IMR-90 (cell line): ENCODE measurements around the gene SLC6A9. TPM values are rescaled to one million over a fixed set of nuclear protein-coding genes. Genes with fewer than 3 reads are reported as not detected.

ENCODE experiments used
- ATAC-seq: fragments of 200-7000 bp; cut with Tn5 transposase; 2 replicates; pipeline ENCODE4 v1.9.1; 2020; ENCODE audit warnings: low read depth, mild to moderate bottlenecking, moderate library complexity
- BruUV-seq: library from RNA; stranded (reverse); fragments of 400-500 nt; replicated peaks from 2 replicates; lab custom pipeline; 2021; lab: Mats Ljungman, UMichigan
- CTCF ChIA-PET: fragments of 300-600 bp; formaldehyde crosslinking; extraction: SDS; loops from one replicate; lab custom pipeline; 2021; ENCODE audit warnings: antibody characterized with exemption; lab: Yijun Ruan, JAX
- POLR2A ChIA-PET: fragments of 300-600 bp; sonication (Branson Sonifier 250); formaldehyde crosslinking; loops from one replicate; lab custom pipeline; 2022; ENCODE audit warnings: antibody characterized with exemption; ENCODE audit not compliant: unreplicated experiment; lab: Charles Lee
- DNase-seq: peaks from one replicate; pipeline ENCODE4 v3.0.0; 2013
- H2AFZ ChIP-seq: replicated peaks from 2 replicates; pipeline ENCODE3; 2013; ENCODE audit warnings: low read length, mild to moderate bottlenecking; ENCODE audit not compliant: poor library complexity
- H2AK5ac ChIP-seq: 2 replicates; pipeline ENCODE4 v1.6.1; 2013; ENCODE audit warnings: low read depth, low read length, inconsistent platforms
- H2AK9ac ChIP-seq: replicated peaks from 2 replicates; pipeline ENCODE3; 2013; ENCODE audit warnings: mild to moderate bottlenecking, low read depth, low read length, moderate library complexity; ENCODE audit not compliant: poor library complexity
- H2BK120ac ChIP-seq: 2 replicates; pipeline ENCODE4 v1.6.1; 2013; ENCODE audit warnings: low read depth, low read length, inconsistent platforms
- H2BK15ac ChIP-seq: 3 replicates; pipeline ENCODE4 v1.6.1; 2013; ENCODE audit warnings: low read depth, low read length, inconsistent platforms
- H2BK20ac ChIP-seq: 2 replicates; pipeline ENCODE4 v1.6.1; 2013; ENCODE audit warnings: low read depth, mild to moderate bottlenecking, inconsistent platforms, low read length, moderate library complexity
- H2BK5ac ChIP-seq: 2 replicates; pipeline ENCODE4 v1.6.1; 2013; ENCODE audit warnings: mild to moderate bottlenecking, low read depth, low read length, inconsistent platforms; ENCODE audit not compliant: poor library complexity, severe bottlenecking
- H3K14ac ChIP-seq: replicated peaks from 2 replicates; pipeline ENCODE4 v1.6.1; 2013; ENCODE audit warnings: low read depth, low read length, inconsistent platforms
- H3K18ac ChIP-seq: 2 replicates; pipeline ENCODE4 v1.6.1; 2013; ENCODE audit warnings: low read depth, low read length, control low read depth
- H3K23ac ChIP-seq: 2 replicates; pipeline ENCODE4 v1.6.1; 2013; ENCODE audit warnings: low read depth, low read length, inconsistent platforms
- H3K27ac ChIP-seq: 2 replicates; pipeline ENCODE4 v1.5.1; 2013; ENCODE audit warnings: mild to moderate bottlenecking, control low read depth, low read length; ENCODE audit not compliant: insufficient read depth
- H3K27me3 ChIP-seq: 2 replicates; pipeline ENCODE4 v1.6.1; 2013; ENCODE audit warnings: low read length; ENCODE audit not compliant: control insufficient read depth, insufficient read depth
- H3K36me3 ChIP-seq: 2 replicates; pipeline ENCODE4 v1.6.1; 2013; ENCODE audit warnings: low read length, mixed read lengths; ENCODE audit not compliant: control insufficient read depth, insufficient read depth
- H3K4ac ChIP-seq: 2 replicates; pipeline ENCODE4 v1.6.1; 2013; ENCODE audit warnings: low read depth, low read length, inconsistent platforms
- H3K4me1 ChIP-seq: 2 replicates; pipeline ENCODE4 v1.6.1; 2013; ENCODE audit warnings: low read length, mixed read lengths; ENCODE audit not compliant: control insufficient read depth, insufficient read depth
- H3K4me2 ChIP-seq: 2 replicates; pipeline ENCODE4 v1.6.1; 2013; ENCODE audit warnings: low read depth, mild to moderate bottlenecking, control low read depth, low read length, moderate library complexity
- H3K4me3 ChIP-seq: 2 replicates; pipeline ENCODE4 v1.5.1; 2013; ENCODE audit warnings: low read depth, mild to moderate bottlenecking, control low read depth, low read length, moderate library complexity; ENCODE audit not compliant: insufficient read depth
- H3K56ac ChIP-seq: 2 replicates; pipeline ENCODE4 v1.6.1; 2013; ENCODE audit warnings: low read length, inconsistent platforms; ENCODE audit not compliant: insufficient read depth; ENCODE audit errors: extremely low read depth
- H3K79me1 ChIP-seq, 2 experiments: 2 replicates each; pipeline ENCODE4 v1.6.1; 2013; ENCODE audit warnings: low read length in 2 of 2, inconsistent platforms in 1 of 2, low read depth in 1 of 2
- H3K9ac ChIP-seq: 2 replicates; pipeline ENCODE4 v1.6.1; 2013; ENCODE audit warnings: low read depth, low read length, control low read depth
- H3K9me1 ChIP-seq: 2 replicates; pipeline ENCODE4 v1.6.1; 2013; ENCODE audit warnings: low read length, inconsistent platforms; ENCODE audit not compliant: insufficient read depth
- H3K9me3 ChIP-seq: 2 replicates; pipeline ENCODE4 v1.6.1; 2013; ENCODE audit warnings: low read length; ENCODE audit not compliant: control insufficient read depth, insufficient read depth
- H4K20me1 ChIP-seq: 2 replicates; pipeline ENCODE4 v1.6.1; 2013; ENCODE audit warnings: low read length, inconsistent platforms; ENCODE audit not compliant: insufficient read depth
- H4K5ac ChIP-seq: 2 replicates; pipeline ENCODE4 v1.6.1; 2013; ENCODE audit warnings: mild to moderate bottlenecking, low read depth, low read length, control low read depth
- H4K8ac ChIP-seq, 2 experiments: 2 replicates each; pipeline ENCODE4 v1.6.1; 2013; ENCODE audit warnings: low read depth in 2 of 2, low read length in 2 of 2, control low read depth in 1 of 2, inconsistent platforms in 1 of 2
- H4K91ac ChIP-seq: 2 replicates; pipeline ENCODE4 v1.6.1; 2013; ENCODE audit warnings: low read depth, low read length, inconsistent platforms; ENCODE audit not compliant: insufficient read depth
- BHLHE40 ChIP-seq: fragments of 150-350 bp; IDR thresholded peaks from 2 replicates; pipeline ENCODE4 v1.6.1; 2016; ENCODE audit warnings: mild to moderate bottlenecking, low read depth, low read length
- CEBPB ChIP-seq: IDR thresholded peaks from 2 replicates; pipeline ENCODE4 v1.6.1; 2012; ENCODE audit warnings: low read depth, low read length, improper control_type of control experiment
- ELK1 ChIP-seq: fragments of 150-350 bp; IDR thresholded peaks from 2 replicates; pipeline ENCODE4 v1.6.1; 2016; ENCODE audit warnings: low read depth, mild to moderate bottlenecking, low read length, moderate library complexity, borderline replicate concordance
- WGBS, 2 experiments: methylation state at CpG; one replicate each; pipeline versions ENCODE4 v1.1.5 to v1.1.7; 2013; ENCODE audit warnings: missing lambda C conversion rate in 2 of 2; ENCODE audit not compliant: insufficient read length in 1 of 2; ENCODE audit errors: extremely low coverage in 2 of 2; 5-methylcytosine and 5-hydroxymethylcytosine counted together
- dilution Hi-C: fragments of 300-500 bp; cut with HindIII; formaldehyde crosslinking; loops from one replicate; pipeline ENCODE4 v1.14.3; 2018; ENCODE audit warnings: low sequenced_read_pairs; ENCODE audit not compliant: unreplicated experiment
- in situ Hi-C: fragments of 300-500 bp; cut with MboI; formaldehyde crosslinking; loops from 3 replicates; pipeline ENCODE4 v1.14.3; 2019; ENCODE audit warnings: low sequenced_read_pairs, inconsistent platforms, mixed read lengths
- intact Hi-C: fragments of 100-400 bp; cut with micrococcal nuclease; formaldehyde crosslinking; loops from 2 replicates; pipeline ENCODE4 v1.10.0; 2022
- polyA plus RNA-seq, 3 experiments: library from polyadenylated mRNA; depleted of rRNA; stranded (reverse); fragments of >200 nt; gene quantifications; 2 replicates each; pipeline ENCODE4 v1.2.3, GENCODE V29; 2012; ENCODE audit warnings: low replicate concordance in 1 of 3
- total RNA-seq: library from RNA; depleted of rRNA; stranded (reverse); fragments of >200 nt; gene quantifications from 2 replicates; pipeline ENCODE4 v1.2.3, GENCODE V29; 2012

Gene SLC6A9
- total and polyA plus RNA-seq, 2 of the 4 experiments (the other 2 are of a cell fraction) = 2.0 to 6.6 TPM

- POLR2A ChIA-PET = interaction anchor here (0.5 kb wide), 1 partner anchor 645 kb away, joined by 4 read pairs; no protein-coding TSS in a partner anchor
- Histone ChIP-seq H2AFZ (no peak overlapping the region), H3K4me1 (peaks cover 18% of the 10 kb centered on the region), H3K9me1 (peaks cover 24% of the 10 kb centered on the region), H4K5ac (no peak overlapping the region), H3K27ac (no peak overlapping the region), H2AK5ac (peak overlapping the region; percentile 46; the same call in 1 of the 2 replicates), H2BK20ac (no peak overlapping the region), H3K4me2 (no peak overlapping the region), H4K20me1 (peaks cover 31% of the 10 kb centered on the region), H4K91ac (no peak overlapping the region), H3K14ac (0 out of 2 replicates have a peak overlapping the region, but pooled peaks have one; percentile 70), H2BK120ac (no peak overlapping the region), H3K79me1 (peaks cover 11 to 28% of the 10 kb centered on the region in 2 experiments), H3K18ac (no peak overlapping the region), H3K4me3 (no peak overlapping the region), H3K9ac (no peak overlapping the region), H2BK15ac (0 out of 3 replicates have a peak overlapping the region, but pooled peaks have one; percentile 34), H2AK9ac (no peak overlapping the region), H3K27me3 (no peaks in the 10 kb centered on the region), H3K4ac (peak overlapping the region; percentile 42; the same call in 1 of the 2 replicates), H3K56ac (no peak overlapping the region), H3K9me3 (no peaks in the 10 kb centered on the region), H2BK5ac (peak overlapping the region; percentile 7), H3K23ac (peak overlapping the region; percentile 56; the same call in 1 of the 2 replicates), H3K36me3 (peaks cover 28% of the 10 kb centered on the region), H4K8ac (peak overlapping the region in 1 of 2 experiments; percentile 50; a peak in 1 of 4 replicates)
- 92% methylated on average over 3 of the region's 6 CpGs; no CpG with 5 or more reads in 1 of the 2 experiments for WGBS, 2 experiments
- ATAC-seq (peak; percentile 3), DNase-seq (peak; percentile 55)
- no TSS peak for BruUV-seq
- intact Hi-C loops = no loop called here
- dilution Hi-C loops = no loop called here
- peak; percentile 38; the same call in 1 of the 2 replicates for TF ChIP-seq CEBPB
- TF ChIP-seq ELK1 = no peak
- peak; percentile 56; the same call in 1 of the 2 replicates for TF ChIP-seq BHLHE40
- CTCF ChIA-PET = no interaction called here
- in situ Hi-C loops = no loop called here
Observed at GRCh38 chr1:43987159-43987902, 43.9 kb downstream of the SLC6A9 start.
